ENCODE measurements around the gene GLO1. TPM values are rescaled to one million over a fixed set of nuclear protein-coding genes. Genes with fewer than 3 reads are reported as not detected.

GLO1 gene
- total and polyA plus RNA-seq, 9 of the 15 experiments (the other 6 are each of a cell fraction or from before 2014, with no cell fraction given), result 155 to 331 (median 203) TPM

GRCh38 chr6:38676236-38676973 is 26.5 kb downstream of the GLO1 start:
- DNase-seq (ENCODE audit: extremely low read depth in 1 of 4, low spot score in 3 of 4) (no peak), FAIRE-seq (no peak), ATAC-seq (no peak)
- ChIA-PET CTCF (ENCODE audit: low intra/inter-chr PET ratio) (no interaction called here), POLR2A (interaction anchor here (0.5 to 1.7 kb wide), 5 partner anchors 9 to 352 kb away, joined by 3 to 4 read pairs (median 3); no protein-coding TSS in a partner anchor)
- Histone ChIP-seq H3K27me3 (ENCODE audit: control insufficient read depth in 2 of 2, insufficient read depth in 2 of 2, low read length in 2 of 2) (no peaks in the 10 kb centered on the region), H3K4me2 (ENCODE audit: insufficient read depth, low read length) (no peak overlapping the region), H3K79me2 (ENCODE audit: control insufficient read depth, insufficient read depth, low read length) (no peaks in the 10 kb centered on the region), H3K9me3 (replicated peaks; ENCODE audit: control insufficient read depth, insufficient read depth, low read depth, low read length) (no peaks in the 10 kb centered on the region), H3K36me3 (ENCODE audit: control insufficient read depth, insufficient read depth, low read length) (peaks cover 58% of the 10 kb centered on the region), H3K27ac (ENCODE audit: extremely low read depth, low read depth, low read length) (no peak overlapping the region), H3K4me1 (replicated peaks in 1 of 2; ENCODE audit: control insufficient read depth in 2 of 2, insufficient read depth in 2 of 2, low read length in 2 of 2) (no peaks in the 10 kb centered on the region), H3K9ac (ENCODE audit: insufficient read depth in 1 of 2, low read depth in 2 of 2, low read length in 2 of 2) (no peak overlapping the region), H4K20me1 (replicated peaks; ENCODE audit: control insufficient read depth, insufficient read depth, low read length) (no peaks in the 10 kb centered on the region), H3K9me1 (ENCODE audit: control insufficient read depth, insufficient read depth, low read length) (no peaks in the 10 kb centered on the region), H3K4me3 (no peak overlapping the region), H2AFZ (ENCODE audit: low read depth, low read length) (no peak overlapping the region)
- 92% methylated on average over 2 of the region's 2 CpGs for whole genome bisulfite sequencing (ENCODE audit: insufficient coverage, low coverage, missing lambda C conversion rate)
- TSS peak; percentile 75 for BruUV-seq (replicated peaks)
- intact Hi-C loops (cut with micrococcal nuclease), result no loop called here
- in situ Hi-C loops (cut with MboI), result no loop called here
- TF ChIP-seq BCOR (IDR thresholded peaks at IDR 0.05) (no peak), ZNF589 (CRISPR knock-in tag; IDR thresholded peaks at IDR 0.05; ENCODE audit: low read depth) (no peak), ZNF717 (CRISPR knock-in tag; IDR thresholded peaks at IDR 0.05) (no peak), TOE1 (IDR thresholded peaks at IDR 0.05; ENCODE audit: borderline replicate concordance) (no peak), TOE1 (CRISPR knock-in tag; IDR thresholded peaks at IDR 0.05; ENCODE audit: borderline replicate concordance, low read depth) (no peak), RUNX1 (IDR thresholded peaks at IDR 0.05; ENCODE audit: low read depth) (no peak), CBX8 (IDR thresholded peaks at IDR 0.05; ENCODE audit: borderline replicate concordance, extremely low read depth, low read depth, low read length, poor library complexity, severe bottlenecking) (no peak), RBM34 (IDR thresholded peaks at IDR 0.05; ENCODE audit: borderline replicate concordance, insufficient read depth, low read length) (no peak)
